ENCODE measurements around the gene DOLPP1. TPM values are rescaled to one million over a fixed set of nuclear protein-coding genes. Genes with fewer than 3 reads are reported as not detected.

Gene DOLPP1
- total and polyA plus RNA-seq, 2 of the 13 experiments (the other 11 are each of a cell fraction or from before 2014, with no cell fraction given): 21.0 to 34.1 TPM

DNA sequence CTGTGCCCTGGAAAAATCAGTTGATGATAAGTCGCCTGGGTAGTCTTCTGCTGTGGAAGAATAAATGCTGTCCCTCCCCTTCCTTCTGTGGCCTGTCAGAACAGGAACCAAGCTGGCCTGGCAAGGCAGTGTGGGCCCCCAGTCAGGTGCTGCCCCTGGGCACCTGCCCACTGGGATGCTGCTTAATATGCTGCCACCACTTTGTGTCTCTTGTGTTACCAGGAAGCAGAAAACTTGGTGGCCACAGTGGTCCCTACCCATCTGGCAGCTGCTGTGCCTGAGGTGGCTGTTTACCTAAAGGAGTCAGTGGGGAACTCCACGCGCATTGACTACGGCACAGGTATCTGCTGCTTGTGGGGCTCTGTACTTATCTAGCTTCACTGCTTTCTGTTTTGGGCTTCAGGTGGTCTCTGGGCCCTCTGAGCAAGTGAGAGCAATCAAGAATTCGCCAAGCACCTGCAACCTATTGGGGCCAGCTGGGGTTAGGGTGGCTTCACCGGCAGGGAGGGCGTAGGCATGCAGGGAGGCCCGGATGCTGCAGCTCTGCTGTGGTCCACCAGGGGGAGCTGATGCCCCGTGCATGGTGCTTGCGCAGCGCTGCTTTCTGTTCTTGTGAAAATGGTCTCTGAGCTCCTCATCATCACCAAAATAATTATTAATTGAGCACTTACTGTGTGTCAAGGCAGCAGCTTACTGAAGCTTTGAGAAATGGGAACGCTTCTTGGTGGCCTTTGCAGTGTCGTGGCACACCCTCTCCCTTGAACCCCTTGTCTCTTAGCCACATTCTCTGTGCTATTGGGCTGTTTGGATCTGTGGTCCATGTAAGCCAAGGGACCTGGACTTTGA is 50.6 kb downstream of the DOLPP1 start (continued):
- TF ChIP-seq HMGXB4 (CRISPR knock-in tag; IDR thresholded peaks at IDR 0.05; ENCODE audit: borderline replicate concordance in 1 of 2, low read depth in 1 of 2) (peak in 1 of 2 experiments; percentile 39; a peak in 1 of 4 replicates), GATAD2A (CRISPR knock-in tag; IDR thresholded peaks at IDR 0.05) (0 out of 2 replicates have a peak, but pooled peaks have one; percentile 34), ZNF687 (CRISPR knock-in tag; IDR thresholded peaks at IDR 0.05) (peak; percentile 64), FOSL2 (CRISPR knock-in tag; IDR thresholded peaks at IDR 0.05) (0 out of 2 replicates have a peak, but pooled peaks have one; percentile 11), SALL1 (CRISPR knock-in tag; IDR thresholded peaks at IDR 0.05) (peak; percentile 42; the same call in 1 of the 2 replicates), ZBTB38 (CRISPR knock-in tag; IDR thresholded peaks at IDR 0.05) (peak; percentile 60), SAFB2 (CRISPR knock-in tag; IDR thresholded peaks at IDR 0.05; ENCODE audit: borderline replicate concordance, low read depth) (no peak), KDM5B (CRISPR knock-in tag; IDR thresholded peaks at IDR 0.05; ENCODE audit: borderline replicate concordance) (0 out of 2 replicates have a peak, but pooled peaks have one; percentile 46), RXRA (CRISPR knock-in tag; IDR thresholded peaks at IDR 0.05) (0 out of 2 replicates have a peak, but pooled peaks have one; percentile 20), SMAD1 (CRISPR knock-in tag; IDR thresholded peaks at IDR 0.05; ENCODE audit: borderline replicate concordance, low read depth) (no peak), DPF2 (CRISPR knock-in tag; IDR thresholded peaks at IDR 0.05; ENCODE audit: borderline replicate concordance, low read depth) (no peak), STAG1 (CRISPR knock-in tag; IDR thresholded peaks at IDR 0.05) (peak; percentile 88), CTCF (CRISPR knock-in tag; IDR thresholded peaks at IDR 0.05) (peak; percentile 93), SAP130 (CRISPR knock-in tag; IDR thresholded peaks at IDR 0.05; ENCODE audit: low read depth) (peak; percentile 28; the same call in 1 of the 2 replicates), XRCC5 (optimal IDR thresholded peaks at IDR 0.05; ENCODE audit: low read length) (peak; percentile 86), ZFY (CRISPR knock-in tag; IDR thresholded peaks at IDR 0.05) (peak; percentile 22; the same call in 1 of the 2 replicates), ZNF282 (IDR thresholded peaks at IDR 0.05; ENCODE audit: partially characterized antibody) (no peak), ERF (CRISPR knock-in tag; IDR thresholded peaks at IDR 0.05) (peak; percentile 36; the same call in 1 of the 2 replicates), CEBPB (IDR thresholded peaks at IDR 0.05; ENCODE audit: borderline replicate concordance, low read depth, low read length) (no peak), HOXA3 (CRISPR knock-in tag; IDR thresholded peaks at IDR 0.05) (peak; percentile 84), SPEN (CRISPR knock-in tag; IDR thresholded peaks at IDR 0.05; ENCODE audit: low read depth) (peak; percentile 23; the same call in 1 of the 2 replicates), HOXA9 (CRISPR knock-in tag; IDR thresholded peaks at IDR 0.05; ENCODE audit: borderline replicate concordance) (no peak)

Data from HepG2 (cell line).